NCI-H460 (cell line): ENCODE results near the gene LEKR1. TPM values are rescaled to one million over a fixed set of nuclear protein-coding genes. Genes with fewer than 3 reads are reported as not detected.

Source experiments
- DNase-seq: peaks from one replicate; pipeline ENCODE4 v3.0.0-alpha.2; 2016; ENCODE audit warnings: low read depth; ENCODE audit errors: extremely low read depth
- total RNA-seq: library from RNA; depleted of rRNA; stranded (reverse); fragments of >200 nt; shearing (Covaris generic); gene quantifications from 2 replicates; pipeline ENCODE4 v1.2.3, GENCODE V29; 2014

Gene LEKR1
- total RNA-seq, 1 experiment from 2014 or later: 0.45 TPM

DNA sequence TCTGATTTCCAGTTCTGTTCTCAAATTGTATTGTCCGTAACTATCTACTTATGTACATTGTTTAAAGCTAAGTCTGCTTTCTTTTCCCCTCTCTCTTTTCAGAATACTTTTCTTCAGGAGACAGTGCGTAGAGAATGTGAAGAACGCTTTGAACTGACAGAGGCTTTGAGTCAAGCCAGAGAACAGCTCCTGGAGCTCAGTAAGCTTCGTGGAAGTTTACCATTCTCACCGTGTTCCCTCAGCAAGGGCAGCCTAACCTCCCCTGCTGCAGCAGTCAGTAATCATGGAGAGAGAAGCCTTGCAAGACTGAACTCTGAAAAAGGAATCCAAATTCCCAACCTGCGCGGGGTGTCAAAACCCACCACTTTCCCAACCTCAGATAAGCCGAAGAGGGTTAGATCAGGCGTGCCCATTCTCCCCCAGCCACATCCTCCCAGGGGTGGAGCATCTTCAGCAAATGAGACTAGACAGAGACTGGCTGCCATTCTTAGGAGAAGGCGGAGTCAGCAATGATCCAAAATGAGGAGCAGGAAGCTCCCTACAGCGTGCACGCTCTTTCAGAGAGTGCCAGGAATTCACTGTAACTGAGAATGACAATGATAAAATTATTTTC, 219.2 kb downstream of the LEKR1 start:
- DNase-seq: no peak

- no peak for DNase-seq
Observed at GRCh38 chr3:157046520-157046919, 220.4 kb downstream of the LEKR1 start.

GRCh38 chr3:157051055-157051454, 224.9 kb downstream of the LEKR1 start:
- DNase-seq: no peak

GRCh38 chr3:157051591-157051990, 225.4 kb downstream of the LEKR1 start:
- no peak for DNase-seq

- no peak for DNase-seq
Observed at GRCh38 chr3:157056035-157056434, 229.9 kb downstream of the LEKR1 start.

- no peak for DNase-seq
Observed at GRCh38 chr3:157058392-157059071, 232.4 kb downstream of the LEKR1 start.

DNA sequence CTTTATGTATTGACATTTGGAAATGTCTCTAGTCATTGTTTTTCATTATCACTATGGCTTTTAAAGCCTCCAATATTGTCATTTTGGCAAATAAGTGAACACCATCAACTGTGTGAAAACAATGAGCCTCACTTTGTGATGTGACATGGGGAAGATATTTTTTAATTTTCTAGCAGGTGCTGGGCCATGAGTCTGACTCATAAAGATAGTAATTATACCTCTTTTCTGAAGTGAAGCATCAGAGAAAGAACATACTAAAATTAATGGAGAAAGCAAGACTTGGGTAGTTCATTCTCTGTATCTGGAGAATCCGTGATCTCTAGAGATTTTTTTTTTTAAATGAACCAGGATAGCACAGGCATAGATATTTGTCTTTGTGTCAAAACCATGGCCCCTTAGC, 233.0 kb downstream of the LEKR1 start:
- no peak for DNase-seq

DNA sequence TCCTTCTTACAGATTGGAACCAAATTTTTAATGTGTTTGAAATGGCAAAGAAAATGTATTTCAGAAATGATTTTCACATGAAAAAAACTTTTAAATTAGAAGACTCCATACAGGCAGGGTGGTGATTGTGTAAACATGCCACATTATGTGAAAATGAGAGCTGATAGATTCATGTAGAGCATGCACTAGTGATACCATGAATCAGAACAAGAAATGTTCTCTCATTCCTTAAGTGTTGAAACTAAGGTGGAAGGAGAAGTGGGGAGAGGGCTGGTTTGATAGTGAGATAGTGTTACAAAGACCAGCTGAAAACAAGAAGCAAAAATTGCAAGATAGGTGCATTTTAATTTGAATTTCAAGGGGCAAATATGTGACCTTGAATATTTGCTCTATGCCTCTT, 233.5 kb downstream of the LEKR1 start:
- DNase-seq: no peak

- no peak for DNase-seq
Observed at GRCh38 chr3:157061265-157061664, 235.1 kb downstream of the LEKR1 start.

DNA sequence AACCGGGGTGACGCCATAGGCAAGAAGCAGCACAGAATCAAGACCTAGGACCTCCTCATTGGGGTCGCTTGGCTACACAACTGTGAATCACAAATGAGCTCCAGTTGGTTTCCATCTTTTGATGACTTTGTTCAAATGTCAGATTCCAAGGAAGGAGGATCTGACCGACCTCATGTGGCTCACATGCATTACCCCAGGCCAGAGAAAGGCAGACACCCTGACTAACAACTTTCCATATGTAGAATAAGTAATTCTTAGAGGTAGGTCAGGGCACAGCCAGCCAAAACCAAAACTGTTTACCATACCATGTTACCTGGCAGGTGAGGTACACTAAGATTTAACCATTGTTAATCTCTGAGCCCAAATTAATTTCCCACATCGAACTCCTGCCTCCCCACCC, 237.3 kb downstream of the LEKR1 start:
- no peak for DNase-seq

DNA sequence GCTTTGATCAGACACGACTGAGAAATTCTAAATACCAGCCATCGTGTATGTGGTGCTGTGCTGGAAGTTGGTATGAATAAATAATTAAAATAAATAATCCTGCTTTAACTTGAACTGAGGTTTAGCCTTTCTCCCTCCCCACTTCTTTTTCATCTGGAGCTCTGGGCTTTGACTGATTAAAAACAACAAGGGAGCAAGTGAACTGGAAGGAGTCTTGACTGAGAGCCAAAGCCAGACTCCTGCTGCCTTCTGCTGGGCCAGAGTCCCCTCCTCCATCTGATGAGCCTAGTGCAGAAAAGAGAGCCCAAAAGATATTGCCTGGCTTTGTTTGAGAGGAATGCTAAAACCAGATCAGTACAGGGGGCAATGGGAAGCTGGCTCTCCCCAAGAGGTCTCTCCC, 237.8 kb downstream of the LEKR1 start:
- DNase-seq: no peak

DNA sequence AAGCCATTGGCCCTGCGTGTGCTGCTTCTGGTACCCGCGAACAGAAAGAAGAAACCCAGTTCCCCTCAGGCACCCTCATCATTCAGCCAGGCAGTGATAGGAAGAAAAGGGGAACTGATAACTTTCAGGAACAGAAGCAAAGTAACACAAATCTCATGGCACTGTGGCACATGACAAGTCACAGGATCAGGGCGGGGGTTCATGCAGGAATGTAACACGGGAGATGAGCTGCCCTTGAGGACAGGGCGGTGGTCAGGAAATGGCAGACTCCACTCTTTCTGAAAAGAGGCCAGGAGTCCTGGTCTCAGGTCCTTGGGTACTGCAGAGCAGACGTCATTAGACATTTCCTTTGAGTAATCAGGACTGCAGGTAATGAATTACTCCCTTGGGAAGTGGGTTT, 238.2 kb downstream of the LEKR1 start:
- no peak for DNase-seq

GRCh38 chr3:157065201-157065600, 239.0 kb downstream of the LEKR1 start:
- DNase-seq: no peak

GRCh38 chr3:157066335-157067098, 240.4 kb downstream of the LEKR1 start:
- DNase-seq: no peak

DNA sequence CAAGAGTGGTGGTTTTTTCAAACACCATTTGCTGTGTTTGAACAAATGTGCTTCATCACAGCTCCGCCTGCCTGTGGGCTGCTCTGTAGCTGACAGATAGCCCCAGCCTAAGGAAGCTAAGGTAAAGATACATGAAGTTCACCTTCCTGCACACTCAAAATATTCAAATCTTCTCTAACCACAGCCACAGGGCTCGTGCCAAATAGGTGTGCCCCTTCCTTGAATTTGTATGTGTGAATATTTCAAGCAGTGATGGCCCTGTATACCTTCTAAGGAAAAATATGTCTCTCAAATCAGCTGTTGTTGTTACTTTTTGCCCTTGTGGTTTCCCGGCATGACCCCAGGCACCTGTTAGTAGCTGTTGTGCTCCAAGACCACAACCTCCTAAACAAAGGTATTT, 241.0 kb downstream of the LEKR1 start:
- DNase-seq: no peak

GRCh38 chr3:157069406-157069805, 243.3 kb downstream of the LEKR1 start:
- DNase-seq: no peak

- DNase-seq: no peak
Observed at GRCh38 chr3:157069846-157070677, 243.9 kb downstream of the LEKR1 start.

DNA sequence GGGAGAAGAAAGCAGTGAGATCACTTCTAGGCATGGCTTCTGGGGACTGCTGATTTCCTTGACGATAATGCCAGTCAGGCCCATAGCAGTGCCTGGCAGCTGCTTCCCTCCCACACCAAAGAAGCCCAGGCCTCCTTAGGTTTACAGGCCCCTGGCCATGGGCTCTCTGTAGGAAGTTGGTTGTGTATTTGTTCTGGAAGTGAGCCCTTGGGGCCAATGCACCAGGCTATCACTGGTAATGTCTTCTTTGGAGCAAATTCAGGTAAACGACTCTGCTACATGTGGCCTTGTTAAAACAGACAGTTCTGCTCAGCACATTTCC, 244.5 kb downstream of the LEKR1 start:
- DNase-seq: no peak

- DNase-seq: no peak
Observed at GRCh38 chr3:157071744-157072525, 245.8 kb downstream of the LEKR1 start.

DNA sequence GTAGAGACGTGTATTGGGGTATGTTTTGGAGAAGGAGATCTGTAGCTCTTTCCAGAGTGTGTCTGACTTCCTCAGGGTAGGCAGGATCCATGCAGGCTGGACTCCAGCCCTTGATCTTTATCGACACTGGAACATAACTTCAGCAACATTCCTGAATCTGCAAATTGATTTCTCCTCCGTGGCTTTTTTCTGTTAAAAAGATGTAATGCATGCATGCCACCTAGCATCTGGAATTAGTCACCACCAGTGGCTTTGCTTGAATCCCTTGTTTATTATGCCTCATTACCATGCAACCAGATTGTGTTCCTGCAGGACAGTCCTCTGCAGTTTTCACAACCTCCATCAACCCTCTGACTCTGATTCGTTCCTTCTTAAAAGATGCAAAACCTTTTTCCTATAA, 247.7 kb downstream of the LEKR1 start:
- no peak for DNase-seq
